Vagina (tissue), 2 donors: ENCODE measurements around the gene KLHL25. TPM values are rescaled to one million over a fixed set of nuclear protein-coding genes. Genes with fewer than 3 reads are reported as not detected.
A peak's percentile ranks its signal among the peaks of the same experiment; 100 is the strongest.

Source experiments
- DNase-seq, 2 donors: peaks; one replicate each; pipeline ENCODE4 v3.0.0-alpha.2; 2017; ENCODE audit errors: extremely low spot score in 2 of 2
- H3K27ac ChIP-seq: fragments of 200-600 bp; sonication (generic); one replicate; pipeline ENCODE4 v1.5.1; 2019
- H3K27me3 ChIP-seq: fragments of 200-600 bp; sonication (generic); one replicate; pipeline ENCODE4 v1.5.1; 2019
- H3K36me3 ChIP-seq, 2 donors: fragments of 200-600 bp; sonication (generic); one replicate each; pipeline ENCODE4 v1.5.1; 2017 to 2019
- H3K4me1 ChIP-seq: fragments of 200-600 bp; sonication (generic); one replicate; pipeline ENCODE4 v1.5.1; 2019
- H3K4me3 ChIP-seq, 2 donors: fragments of 200-600 bp; sonication (generic); 1 replicate in 1 of 2; 2 replicates in 1 of 2; pipeline ENCODE4 v1.5.1; 2016 to 2019
- H3K9me3 ChIP-seq: fragments of 200-600 bp; sonication (generic); one replicate; pipeline ENCODE4 v1.5.1; 2019
- CTCF ChIP-seq, 3 experiments: fragments of 450-650 bp in 2 of 3; fragments of 200-600 bp in 1 of 3; sonication (generic) in 1 of 3; IDR thresholded peaks; one replicate each; pipeline ENCODE4 v1.5.1; 2017 to 2019; ENCODE audit warnings: antibody characterized with exemption in 3 of 3, mild to moderate bottlenecking in 2 of 3, moderate library complexity in 2 of 3
- POLR2A ChIP-seq, 2 donors: fragments of 450-650 bp; IDR thresholded peaks; one replicate each; pipeline ENCODE4 v1.6.1; 2017; ENCODE audit warnings: antibody characterized with exemption in 2 of 2, mild to moderate bottlenecking in 2 of 2, moderate library complexity in 2 of 2
- POLR2AphosphoS5 ChIP-seq, 2 donors: sonication (generic); formaldehyde crosslinking; IDR thresholded peaks; one replicate each; pipeline ENCODE4 v1.9.0; 2017; ENCODE audit warnings: antibody characterized with exemption in 2 of 2, mild to moderate bottlenecking in 2 of 2, low read depth in 1 of 2; ENCODE audit not compliant: insufficient read depth in 1 of 2
- intact Hi-C: fragments of 100-400 bp; cut with DNase I; formaldehyde crosslinking; loops from one replicate; pipeline ENCODE4 v1.15.1; 2023
- total RNA-seq: library from RNA; depleted of rRNA; stranded (reverse); fragments of >200 nt; gene quantifications from one replicate; pipeline ENCODE4 v1.2.3, GENCODE V29; 2016

KLHL25 gene
- total RNA-seq, 1 donor from 2014 or later: 9.6 TPM

- Histone ChIP-seq H3K4me1 (peaks cover 28% of the 10 kb centered on the region), H3K27me3 (no peaks in the 10 kb centered on the region), H3K27ac (peak overlapping the region; percentile 77), H3K4me3 (no peak overlapping the region), H3K9me3 (peaks cover 9% of the 10 kb centered on the region), H3K36me3 (peaks cover 9 to 71% of the 10 kb centered on the region in 2 donors)
- TF ChIP-seq CTCF (IDR thresholded peaks at IDR 0.05): peak; percentile 50 to 70 (median 59)
- no peak for TF ChIP-seq POLR2A (IDR thresholded peaks at IDR 0.05)
- peak in 1 of 2 donors; percentile 23 for TF ChIP-seq POLR2AphosphoS5 (IDR thresholded peaks at IDR 0.05; ENCODE audit: insufficient read depth in 1 of 2, low read depth in 1 of 2)
- no peak for DNase-seq
- intact Hi-C loops: loop anchor here (5.0 kb wide), 1 partner anchor 102 kb away; no protein-coding TSS in a partner anchor
Measured at GRCh38 chr15:85730001-85730820, 64.5 kb downstream of the KLHL25 start.

- peaks cover 46% of the 10 kb centered on the region for H3K4me1 ChIP-seq
- intact Hi-C loops: no loop called here
- peaks cover 7 to 65% of the 10 kb centered on the region in 2 donors for H3K36me3 ChIP-seq
- H3K9me3 ChIP-seq: no peaks in the 10 kb centered on the region
- H3K4me3 ChIP-seq: no peak overlapping the region
- no peaks in the 10 kb centered on the region for H3K27me3 ChIP-seq
- peak overlapping the region; percentile 77 for H3K27ac ChIP-seq
- DNase-seq: no peak
- TF ChIP-seq CTCF (IDR thresholded peaks at IDR 0.05): no peak
Measured at GRCh38 chr15:85727068-85727467, 67.7 kb downstream of the KLHL25 start.

GRCh38 chr15:85726454-85726853 is 68.3 kb downstream of the KLHL25 start:
- Histone ChIP-seq H3K36me3 (peaks cover 6 to 63% of the 10 kb centered on the region in 2 donors), H3K4me3 (no peak overlapping the region), H3K4me1 (peaks cover 46% of the 10 kb centered on the region), H3K27ac (peak overlapping the region; percentile 77), H3K9me3 (no peaks in the 10 kb centered on the region), H3K27me3 (no peaks in the 10 kb centered on the region)
- intact Hi-C loops: no loop called here
- TF ChIP-seq POLR2A (IDR thresholded peaks at IDR 0.05) (no peak), CTCF (IDR thresholded peaks at IDR 0.05) (no peak), POLR2AphosphoS5 (IDR thresholded peaks at IDR 0.05; ENCODE audit: insufficient read depth in 1 of 2, low read depth in 1 of 2) (peak; percentile 34 to 38)
- no peak for DNase-seq

GRCh38 chr15:85725564-85725963 is 69.2 kb downstream of the KLHL25 start:
- H3K9me3 ChIP-seq: no peaks in the 10 kb centered on the region
- H3K4me1 ChIP-seq: peaks cover 46% of the 10 kb centered on the region
- no peak overlapping the region for H3K4me3 ChIP-seq
- DNase-seq: no peak
- H3K27me3 ChIP-seq: no peaks in the 10 kb centered on the region
- peak overlapping the region; percentile 77 for H3K27ac ChIP-seq
- intact Hi-C loops: no loop called here
- H3K36me3 ChIP-seq: peaks cover 6 to 62% of the 10 kb centered on the region in 2 donors
- TF ChIP-seq POLR2AphosphoS5 (IDR thresholded peaks at IDR 0.05; ENCODE audit: insufficient read depth in 1 of 2, low read depth in 1 of 2): no peak
- no peak for TF ChIP-seq CTCF (IDR thresholded peaks at IDR 0.05)
- no peak for TF ChIP-seq POLR2A (IDR thresholded peaks at IDR 0.05)

- peaks cover 6 to 65% of the 10 kb centered on the region in 2 donors for H3K36me3 ChIP-seq
- H3K9me3 ChIP-seq: no peaks in the 10 kb centered on the region
- no peaks in the 10 kb centered on the region for H3K27me3 ChIP-seq
- no peak overlapping the region for H3K4me3 ChIP-seq
- H3K27ac ChIP-seq: peak overlapping the region; percentile 77
- intact Hi-C loops: no loop called here
- peaks cover 46% of the 10 kb centered on the region for H3K4me1 ChIP-seq
- no peak for TF ChIP-seq POLR2AphosphoS5 (IDR thresholded peaks at IDR 0.05; ENCODE audit: insufficient read depth in 1 of 2, low read depth in 1 of 2)
- TF ChIP-seq POLR2A (IDR thresholded peaks at IDR 0.05): no peak
- TF ChIP-seq CTCF (IDR thresholded peaks at IDR 0.05): no peak
- no peak for DNase-seq
Measured at GRCh38 chr15:85725019-85725418, 69.7 kb downstream of the KLHL25 start.
